GM06990 (cell line): ENCODE measurements around the gene MRPS27.

ENCODE experiments used
- DNase-seq: peaks from one replicate; pipeline ENCODE4 v3.0.0-alpha.2; 2011; ENCODE audit not compliant: insufficient read length; ENCODE audit errors: extremely low read depth
- H3K27me3 ChIP-seq: replicated peaks from 2 replicates; pipeline ENCODE4 v1.6.0; 2011; ENCODE audit warnings: low read length; ENCODE audit not compliant: control insufficient read depth, insufficient read depth
- H3K36me3 ChIP-seq: 2 replicates; pipeline ENCODE4 v1.5.1; 2011; ENCODE audit warnings: low read length; ENCODE audit not compliant: control insufficient read depth, insufficient read depth
- H3K4me3 ChIP-seq: replicated peaks from 2 replicates; pipeline ENCODE4 v1.5.1; 2011; ENCODE audit warnings: low read depth, mild to moderate bottlenecking, control low read depth, low read length
- CTCF ChIP-seq: IDR thresholded peaks from 2 replicates; pipeline ENCODE4 v1.5.1; 2011; ENCODE audit warnings: low read length, control low read depth, mild to moderate bottlenecking, inconsistent platforms; ENCODE audit not compliant: insufficient read depth, poor library complexity, severe bottlenecking

Gene MRPS27

DNA sequence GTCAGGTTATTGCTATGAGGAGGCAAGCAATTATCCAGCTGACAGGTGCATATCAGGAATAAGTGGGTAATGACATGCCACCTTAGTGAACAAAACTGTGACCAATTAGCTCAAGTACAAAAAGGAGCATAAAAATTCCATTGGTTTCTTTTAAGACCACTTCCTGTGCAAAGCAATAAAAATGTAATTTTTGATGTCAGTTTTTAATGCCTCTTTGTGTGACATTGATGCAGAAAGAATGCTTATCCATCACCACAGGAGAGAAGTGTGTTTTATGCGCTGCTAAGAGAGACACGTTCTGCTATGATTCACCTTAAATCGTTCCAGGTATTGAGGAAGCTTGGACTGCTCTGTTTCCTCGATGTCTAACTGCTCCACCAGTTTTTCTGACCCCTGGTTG is 96.7 kb downstream of the MRPS27 start:
- Histone ChIP-seq H3K27me3 (no peaks in the 10 kb centered on the region), H3K36me3 (peaks cover 32% of the 10 kb centered on the region), H3K4me3 (no peak overlapping the region)
- TF ChIP-seq CTCF = no peak
- no peak for DNase-seq

- Histone ChIP-seq H3K36me3 (peaks cover 36% of the 10 kb centered on the region), H3K27me3 (no peaks in the 10 kb centered on the region), H3K4me3 (no peak overlapping the region)
- no peak for DNase-seq
- TF ChIP-seq CTCF = no peak
Observed at GRCh38 chr5:72222521-72222920, 97.5 kb downstream of the MRPS27 start.

DNA sequence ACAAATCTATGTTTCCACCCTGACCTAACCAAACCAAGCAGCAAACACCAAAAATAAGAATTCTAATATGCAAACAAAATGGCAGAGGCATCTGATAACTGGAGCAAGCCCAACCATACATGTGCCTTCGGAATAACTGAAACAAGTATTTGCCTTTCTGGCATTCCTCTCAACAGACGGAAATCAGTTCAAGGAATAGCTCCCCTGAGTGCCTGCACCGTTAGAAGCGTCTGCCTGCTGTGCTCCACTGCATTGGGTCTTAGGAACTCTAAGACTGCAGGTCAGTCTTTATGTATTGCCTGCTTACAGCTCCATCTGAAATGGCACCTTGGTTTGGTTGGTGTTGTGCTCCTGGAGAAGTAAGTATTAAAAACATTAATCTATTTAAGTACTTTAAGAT is 98.5 kb downstream of the MRPS27 start:
- H3K27me3 ChIP-seq = no peaks in the 10 kb centered on the region
- H3K36me3 ChIP-seq = peaks cover 33% of the 10 kb centered on the region

GRCh38 chr5:72221099-72221498 is 98.9 kb downstream of the MRPS27 start:
- DNase-seq = no peak
- no peaks in the 10 kb centered on the region for H3K27me3 ChIP-seq
- H3K36me3 ChIP-seq = peaks cover 33% of the 10 kb centered on the region
- no peak for TF ChIP-seq CTCF
- H3K4me3 ChIP-seq = no peak overlapping the region

More for the DNA sequence above, 98.5 kb downstream of the MRPS27 start:
- TF ChIP-seq CTCF = no peak
- no peak for DNase-seq
- no peak overlapping the region for H3K4me3 ChIP-seq

GRCh38 chr5:72216756-72217155 is 103.3 kb downstream of the MRPS27 start:
- Histone ChIP-seq H3K27me3 (no peaks in the 10 kb centered on the region), H3K36me3 (peaks cover 19% of the 10 kb centered on the region), H3K4me3 (no peak overlapping the region)
- no peak for TF ChIP-seq CTCF
- no peak for DNase-seq

DNA sequence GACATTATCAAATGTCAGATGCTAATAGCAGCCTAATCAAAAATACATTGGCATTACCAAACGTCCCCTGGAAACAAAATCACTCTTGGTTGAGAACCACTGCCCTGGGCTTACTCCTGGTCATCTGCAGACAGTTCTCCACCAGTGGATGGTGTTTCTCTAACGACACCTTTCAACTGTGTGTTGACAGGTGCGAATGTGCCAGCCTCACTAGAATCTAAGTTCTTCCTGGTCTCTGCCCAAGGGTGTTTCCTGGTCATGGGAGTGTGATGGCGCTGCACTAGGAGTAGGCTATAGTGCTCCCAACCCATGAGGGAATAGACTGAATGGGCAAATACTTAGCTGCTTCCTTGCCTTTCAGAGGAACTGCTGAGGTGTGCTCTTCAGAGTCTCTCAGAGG is 105.9 kb downstream of the MRPS27 start:
- DNase-seq = no peak
- Histone ChIP-seq H3K27me3 (no peaks in the 10 kb centered on the region), H3K36me3 (peaks cover 8% of the 10 kb centered on the region), H3K4me3 (no peak overlapping the region)
- TF ChIP-seq CTCF = no peak
